H1 (cell line): Measurements from ENCODE around the gene SPOPL. TPM values are rescaled to one million over a fixed set of nuclear protein-coding genes. Genes with fewer than 3 reads are reported as not detected.

Source experiments
- CTCF ChIA-PET: fragments of 300-600 bp; sonication (Branson Sonifier 250); formaldehyde crosslinking; loops from one replicate; lab custom pipeline; 2021; ENCODE audit not compliant: partially characterized antibody; lab: Charles Lee
- POLR2A ChIA-PET: fragments of 300-600 bp; sonication (Branson Sonifier 250); formaldehyde crosslinking; loops from one replicate; lab custom pipeline; 2021; ENCODE audit warnings: inconsistent platforms; ENCODE audit not compliant: partially characterized antibody; lab: Charles Lee
- DNase-seq, 2 experiments: peaks; one replicate each; pipeline versions ENCODE4 v3.0.0 to v3.0.0-alpha.2; 2010 to 2022; ENCODE audit warnings: low spot score in 2 of 2, low read depth in 1 of 2, mixed read lengths in 1 of 2
- FAIRE-seq: peaks from 2 replicates; lab custom pipeline; 2011; peaks lifted over from hg19 to GRCh38; lab: Jason Lieb, UNC
- H2AFZ ChIP-seq: 2 replicates; pipeline ENCODE4 v1.8.1; 2012; ENCODE audit warnings: low read length, inconsistent platforms
- H2AK5ac ChIP-seq: 2 replicates; pipeline ENCODE4 v1.6.1; 2013; ENCODE audit warnings: low read depth, low read length
- H2BK120ac ChIP-seq: replicated peaks from 2 replicates; pipeline ENCODE3; 2013; ENCODE audit warnings: low read depth, low read length, inconsistent platforms
- H2BK12ac ChIP-seq: 2 replicates; pipeline ENCODE4 v1.6.1; 2013; ENCODE audit warnings: low read depth, low read length
- H2BK15ac ChIP-seq: 2 replicates; pipeline ENCODE4 v1.6.1; 2013; ENCODE audit warnings: low read length
- H2BK20ac ChIP-seq: 2 replicates; pipeline ENCODE4 v1.6.1; 2013; ENCODE audit warnings: low read length
- H2BK5ac ChIP-seq: 2 replicates; pipeline ENCODE4 v1.6.1; 2013; ENCODE audit warnings: low read depth, low read length
- H3K14ac ChIP-seq: 2 replicates; pipeline ENCODE4 v1.6.1; 2013; ENCODE audit warnings: inconsistent platforms; ENCODE audit not compliant: insufficient read length
- H3K18ac ChIP-seq: 2 replicates; pipeline ENCODE4 v1.6.1; 2013; ENCODE audit warnings: low read length; ENCODE audit errors: extremely low read depth
- H3K23ac ChIP-seq: 2 replicates; pipeline ENCODE4 v1.6.1; 2013; ENCODE audit warnings: inconsistent platforms; ENCODE audit not compliant: insufficient read length
- H3K23me2 ChIP-seq: 2 replicates; pipeline ENCODE4 v1.6.1; 2013; ENCODE audit warnings: low read depth, low read length
- H3K27ac ChIP-seq: 2 replicates; pipeline ENCODE4 v1.6.1; 2011; ENCODE audit warnings: low read depth, low read length, inconsistent platforms
- H3K27me3 ChIP-seq, 4 experiments: replicated peaks in 1 of 4; 1 replicate in 1 of 4; 2 replicates in 3 of 4; pipeline versions ENCODE4 v1.6.1 to v1.8.1; 2011 to 2013; ENCODE audit warnings: low read length in 3 of 4, mild to moderate bottlenecking in 3 of 4, inconsistent platforms in 2 of 4, mixed read lengths in 2 of 4, moderate library complexity in 1 of 4; ENCODE audit not compliant: control insufficient read depth in 3 of 4, insufficient read depth in 3 of 4; ENCODE audit errors: extremely low read depth in 1 of 4
- H3K36me3 ChIP-seq, 4 experiments: 2 replicates each; pipeline versions ENCODE4 v1.6.1 to v1.8.1; 2011 to 2013; ENCODE audit warnings: mild to moderate bottlenecking in 4 of 4, low read length in 3 of 4, moderate library complexity in 2 of 4, control low read depth in 1 of 4, inconsistent platforms in 1 of 4; ENCODE audit not compliant: insufficient read depth in 4 of 4, control insufficient read depth in 2 of 4
- H3K4ac ChIP-seq: replicated peaks from 2 replicates; pipeline ENCODE3; 2013; ENCODE audit warnings: low read length, low read depth, mixed read lengths, inconsistent platforms; ENCODE audit not compliant: insufficient read length
- H3K4me1 ChIP-seq, 4 experiments: replicated peaks in 1 of 4; 1 replicate in 1 of 4; 2 replicates in 3 of 4; pipeline versions ENCODE4 v1.6.1 to v1.8.1; 2011 to 2013; ENCODE audit warnings: low read length in 3 of 4, inconsistent platforms in 2 of 4, mixed read lengths in 1 of 4; ENCODE audit not compliant: insufficient read depth in 4 of 4, control insufficient read depth in 3 of 4
- H3K4me2 ChIP-seq, 2 experiments: 2 replicates each; pipeline versions ENCODE4 v1.6.1 to v1.8.1; 2011 to 2013; ENCODE audit warnings: low read depth in 2 of 2, low read length in 2 of 2, control low read depth in 1 of 2, inconsistent platforms in 1 of 2, mild to moderate bottlenecking in 1 of 2; ENCODE audit not compliant: insufficient read depth in 1 of 2
- H3K4me3 ChIP-seq, 4 experiments: fragments of 200-600, 300-600 bp in 1 of 4; sonication (generic), shearing (Covaris generic), sonication (Bioruptor Twin) in 1 of 4; 2 replicates each; pipeline versions ENCODE4 v1.5.1 to v1.8.1; 2011 to 2016; ENCODE audit warnings: low read length in 4 of 4, low read depth in 3 of 4, control low read depth in 2 of 4, inconsistent platforms in 2 of 4, mild to moderate bottlenecking in 2 of 4, mixed read lengths in 1 of 4, moderate library complexity in 1 of 4; ENCODE audit not compliant: insufficient read depth in 2 of 4; ENCODE audit errors: extremely low read depth in 1 of 4
- H3K56ac ChIP-seq: replicated peaks from 2 replicates; pipeline ENCODE3; 2013; ENCODE audit warnings: low read depth, mild to moderate bottlenecking, mixed read lengths, low read length, inconsistent platforms; ENCODE audit not compliant: insufficient read length
- H3K79me1 ChIP-seq: 2 replicates; pipeline ENCODE4 v1.6.1; 2013; ENCODE audit warnings: low read depth, low read length, control low read depth
- H3K79me2 ChIP-seq, 2 experiments: 2 replicates each; pipeline versions ENCODE4 v1.6.1 to v1.8.1; 2012 to 2013; ENCODE audit warnings: low read length in 2 of 2, mild to moderate bottlenecking in 2 of 2, inconsistent platforms in 1 of 2; ENCODE audit not compliant: insufficient read depth in 2 of 2, control insufficient read depth in 1 of 2
- H3K9ac ChIP-seq, 4 experiments: replicated peaks in 1 of 4; 1 replicate in 1 of 4; 2 replicates in 3 of 4; pipeline versions ENCODE4 v1.6.1 to v1.8.1; 2011 to 2013; ENCODE audit warnings: low read depth in 3 of 4, low read length in 3 of 4, control low read depth in 2 of 4, mild to moderate bottlenecking in 2 of 4, moderate library complexity in 2 of 4, inconsistent platforms in 1 of 4; ENCODE audit errors: extremely low read depth in 1 of 4
- H3K9me3 ChIP-seq, 2 experiments: 2 replicates each; pipeline versions ENCODE4 v1.6.1 to v1.8.1; 2012 to 2013; ENCODE audit warnings: mild to moderate bottlenecking in 2 of 2, moderate library complexity in 2 of 2, control low read depth in 1 of 2, inconsistent platforms in 1 of 2, low read depth in 1 of 2, low read length in 1 of 2, mixed read lengths in 1 of 2; ENCODE audit not compliant: insufficient read depth in 2 of 2
- H4K20me1 ChIP-seq, 2 experiments: replicated peaks in 1 of 2; 2 replicates each; pipeline versions ENCODE3 to v1.8.1; 2011 to 2013; ENCODE audit warnings: inconsistent platforms in 2 of 2, low read length in 2 of 2, mild to moderate bottlenecking in 1 of 2; ENCODE audit not compliant: insufficient read depth in 2 of 2, control insufficient read depth in 1 of 2
- H4K5ac ChIP-seq: 2 replicates; pipeline ENCODE4 v1.6.1; 2013; ENCODE audit warnings: low read length, low read depth, mixed read lengths, inconsistent platforms; ENCODE audit not compliant: insufficient read length
- H4K8ac ChIP-seq: 2 replicates; pipeline ENCODE4 v1.8.0; 2013; ENCODE audit warnings: mild to moderate bottlenecking, moderate library complexity, low read length, inconsistent platforms; ENCODE audit not compliant: insufficient read depth; ENCODE audit errors: extremely low read depth
- H4K91ac ChIP-seq: replicated peaks from 2 replicates; pipeline ENCODE3; 2013; ENCODE audit warnings: low read length, mixed read lengths, inconsistent platforms; ENCODE audit not compliant: insufficient read length
- KDM5A ChIP-seq: fragments of 200-600 bp; IDR thresholded peaks from 2 replicates; pipeline ENCODE4 v1.7.1; 2012; ENCODE audit warnings: mild to moderate bottlenecking, low read length, inconsistent platforms, mixed read lengths
- MAFK ChIP-seq: IDR thresholded peaks from 2 replicates; pipeline ENCODE4 v1.6.1; 2012; ENCODE audit warnings: low read depth, mild to moderate bottlenecking, improper control_type of control experiment, low read length
- PHF8 ChIP-seq: fragments of 200-600 bp; sonication (generic); conservative IDR thresholded peaks from 2 replicates; pipeline ENCODE4 v1.7.1; 2012; ENCODE audit warnings: low read depth, mild to moderate bottlenecking, inconsistent platforms, low read length, moderate library complexity
- WGBS, 2 experiments: shearing (Covaris generic) in 1 of 2; methylation state at CpG; one replicate each; pipeline versions ENCODE4 v1.1.6 to v1.1.7; 2013 to 2015; ENCODE audit warnings: low lambda C conversion rate in 2 of 2, mixed read lengths in 2 of 2, inconsistent platforms in 1 of 2, low coverage in 1 of 2, missing lambda C conversion rate in 1 of 2; ENCODE audit not compliant: insufficient replicate concordance in 2 of 2, insufficient coverage in 1 of 2, insufficient read length in 1 of 2; ENCODE audit errors: extremely low coverage in 1 of 2, missing lambda C conversion rate in 1 of 2; 5-methylcytosine and 5-hydroxymethylcytosine counted together
- polyA plus RNA-seq, 7 experiments: library from polyadenylated mRNA; depleted of rRNA in 3 of 7; stranded (reverse) in 5 of 7; unstranded in 2 of 7; fragments of >200 nt in 5 of 7; fragments of 200-250 nt in 2 of 7; gene quantifications; 1 replicate in 5 of 7; 2 replicates in 1 of 7; 4 replicates in 1 of 7; pipeline versions ENCODE4 v1.2.1 to v1.2.3, GENCODE V29; 2011 to 2013; ENCODE audit warnings: missing spikeins in 2 of 7, mixed read lengths in 2 of 7
- total RNA-seq: library from RNA; stranded (reverse); fragmentation: NEBNext Ultra II Directional; extraction: Animal tissue kit (Norgen Biotek cat#: 25700); gene quantifications from 2 replicates; pipeline ENCODE4 v1.2.1, GENCODE V29; 2021

SPOPL gene
- total and polyA plus RNA-seq, 2 of the 8 experiments (the other 6 are each of a cell fraction or from before 2014, with no cell fraction given), result 1.9 to 14.5 TPM

DNA sequence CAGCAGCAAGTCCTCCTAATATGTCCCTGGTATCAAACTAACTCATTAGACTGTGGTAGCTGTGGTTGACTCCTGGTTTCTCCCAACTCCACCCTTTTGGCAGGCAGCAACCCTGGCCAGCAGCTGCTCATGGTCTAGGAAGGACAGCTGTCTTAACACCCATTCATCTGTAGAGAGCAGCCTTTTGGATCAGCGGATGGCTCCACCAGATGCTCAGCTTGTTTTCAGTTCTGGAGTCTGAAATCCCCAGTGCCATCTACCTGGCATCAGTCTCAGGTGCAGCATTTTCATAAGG, 100.5 kb downstream of the SPOPL start:
- H2BK15ac ChIP-seq, result no peak overlapping the region
- H2AK5ac ChIP-seq, result no peak overlapping the region
- H4K20me1 ChIP-seq, result no peaks in the 10 kb centered on the region
- no peak overlapping the region for H2BK12ac ChIP-seq
- no peaks in the 10 kb centered on the region for H3K36me3 ChIP-seq
- H3K23ac ChIP-seq, result no peak overlapping the region
- no peaks in the 10 kb centered on the region for H3K23me2 ChIP-seq
- no peak overlapping the region for H3K56ac ChIP-seq
- H3K9me3 ChIP-seq, result no peaks in the 10 kb centered on the region
- H3K27me3 ChIP-seq, result no peaks in the 10 kb centered on the region
- no peak overlapping the region for H3K18ac ChIP-seq
- H2BK120ac ChIP-seq, result no peak overlapping the region
- no peak overlapping the region for H3K14ac ChIP-seq
- peak overlapping the region; percentile 22; the same call in 1 of the 2 replicates for H2BK5ac ChIP-seq
- no peak for TF ChIP-seq KDM5A
- no peak for TF ChIP-seq MAFK
- TF ChIP-seq PHF8, result no peak
- H3K4ac ChIP-seq, result no peak overlapping the region
- H4K8ac ChIP-seq, result no peak overlapping the region
- WGBS, 2 experiments, result 70% methylated on average over 1 of the region's 1 CpG; no CpG with 5 or more reads in 1 of the 2 experiments
- no peak for FAIRE-seq
- CTCF ChIA-PET, result interaction anchor here (0.5 to 1.4 kb wide), 6 partner anchors 10 to 578 kb away, joined by 3 to 8 read pairs (median 4); no protein-coding TSS in a partner anchor
- no peak for DNase-seq
- no peak overlapping the region for H4K5ac ChIP-seq
- no peak overlapping the region for H3K27ac ChIP-seq
- no peak overlapping the region for H2AFZ ChIP-seq
- no peak overlapping the region for H3K4me3 ChIP-seq
- H3K4me2 ChIP-seq, result no peak overlapping the region
- no peak overlapping the region for H4K91ac ChIP-seq
- no peak overlapping the region for H2BK20ac ChIP-seq
- no peaks in the 10 kb centered on the region for H3K79me1 ChIP-seq
- H3K4me1 ChIP-seq, result no peaks in the 10 kb centered on the region
- POLR2A ChIA-PET, result interaction anchor here (1.2 to 1.3 kb wide), 2 partner anchors 10 to 101 kb away, joined by 3 to 5 read pairs; no protein-coding TSS in a partner anchor
- H3K9ac ChIP-seq, result no peak overlapping the region
- H3K79me2 ChIP-seq, result no peaks in the 10 kb centered on the region
